Prostate gland (tissue), 2 donors: Measurements from ENCODE around the gene PCDHB8. TPM values are rescaled to one million over a fixed set of nuclear protein-coding genes. Genes with fewer than 3 reads are reported as not detected.
"Not testable (repeated sequence)": the region's sequence is repeated elsewhere in the genome, so short reads cannot be mapped to it uniquely, and the experiment has no call there.

ENCODE experiments used
- DNase-seq: peaks from one replicate; pipeline ENCODE4 v3.0.0-alpha.2; 2019; ENCODE audit warnings: low spot score
- H3K27ac ChIP-seq, 2 donors: fragments of 200-600 bp; sonication (generic); 2 replicates each; pipeline ENCODE4 v1.5.1; 2017 to 2019
- H3K27me3 ChIP-seq: fragments of 200-600 bp; sonication (generic); replicated peaks from 2 replicates; pipeline ENCODE4 v1.5.1; 2019; ENCODE audit not compliant: insufficient read depth
- H3K36me3 ChIP-seq, 2 donors: fragments of 200-600 bp; sonication (generic); 1 replicate in 1 of 2; 2 replicates in 1 of 2; pipeline versions ENCODE4 v1.5.1 to v1.8.1; 2017 to 2019
- H3K4me1 ChIP-seq: fragments of 200-600 bp; sonication (generic); replicated peaks from 2 replicates; pipeline ENCODE4 v1.5.1; 2019
- H3K4me3 ChIP-seq, 2 donors: fragments of 200-600 bp; sonication (generic); 2 replicates each; pipeline ENCODE4 v1.5.1; 2017 to 2019
- H3K9me3 ChIP-seq: fragments of 200-600 bp; sonication (generic); 2 replicates; pipeline ENCODE4 v1.5.1; 2017
- CTCF ChIP-seq, 4 experiments: fragments of 200-600 bp in 2 of 4; fragments of 450-650 bp in 2 of 4; sonication (generic) in 2 of 4; IDR thresholded peaks; 1 replicate in 3 of 4; 2 replicates in 1 of 4; pipeline ENCODE4 v1.5.1; 2016 to 2019; ENCODE audit warnings: antibody characterized with exemption in 4 of 4, mild to moderate bottlenecking in 2 of 4, moderate library complexity in 2 of 4
- POLR2A ChIP-seq: fragments of 450-650 bp; IDR thresholded peaks from one replicate; pipeline ENCODE4 v1.6.1; 2016; ENCODE audit warnings: antibody characterized with exemption, mild to moderate bottlenecking
- POLR2AphosphoS5 ChIP-seq: sonication (generic); formaldehyde crosslinking; IDR thresholded peaks from one replicate; pipeline ENCODE4 v1.6.1; 2017; ENCODE audit warnings: antibody characterized with exemption
- WGBS: methylation state at CpG from one replicate; pipeline ENCODE4 v1.1.5; 2018; 5-methylcytosine and 5-hydroxymethylcytosine counted together
- intact Hi-C: fragments of 100-400 bp; cut with DNase I; formaldehyde crosslinking; loops from one replicate; pipeline ENCODE4 v1.14.2; 2022
- total RNA-seq, 2 donors: library from RNA; depleted of rRNA; stranded (reverse); fragments of >200 nt; gene quantifications; one replicate each; pipeline ENCODE4 v1.1.0, GENCODE V29; 2016

PCDHB8 gene
- 1 to 10 TPM in 1 of 2 donors, under 1 TPM in 1; 0.23 to 2.6 TPM for total RNA-seq

GRCh38 chr5:141177577-141178191 is at the start of gene PCDHB8:
Gene PCDHB8, plus strand, starts transcription at chr5:141177790. Its CDS starts 245 bp downstream, at chr5:141178035.
- H3K4me1 ChIP-seq, H3K4me3 ChIP-seq, H3K27ac ChIP-seq, DNase-seq, intact Hi-C loops, H3K27me3 ChIP-seq, H3K36me3 ChIP-seq, H3K9me3 ChIP-seq: not testable (repeated sequence)
- 28% methylated on average over 18 of the region's 18 CpGs for WGBS

- no peaks in the 10 kb centered on the region for H3K27me3 ChIP-seq
- no peaks in the 10 kb centered on the region for H3K9me3 ChIP-seq
- no peaks in the 10 kb centered on the region for H3K4me1 ChIP-seq
- H3K4me3 ChIP-seq: peak within 1 kb of the TSS; percentile 25
- DNase-seq: no peak
- intact Hi-C loops: no loop called here
- no peak within 1 kb of the TSS for H3K27ac ChIP-seq
- H3K36me3 ChIP-seq: no peaks in the 10 kb centered on the region
- no peak for TF ChIP-seq POLR2A
- TF ChIP-seq CTCF (IDR thresholded peaks at IDR 0.05): peak in 2 of 4 experiments; percentile 18 to 26
- no peak for TF ChIP-seq POLR2AphosphoS5
- WGBS: 23% methylated on average over 22 of the region's 22 CpGs
Observed at GRCh38 chr5:141135030-141135717, 42.4 kb upstream of the PCDHB8 start, which contains the start of gene PCDHB5. Gene PCDHB5, plus strand, starts transcription at chr5:141135206. Its CDS starts 229 bp downstream, at chr5:141135435.

GRCh38 chr5:141135718-141136266 is 41.8 kb upstream of the PCDHB8 start:
- Histone ChIP-seq H3K4me1 (no peaks in the 10 kb centered on the region), H3K36me3 (no peaks in the 10 kb centered on the region), H3K4me3 (peak overlapping the region; percentile 25), H3K27me3 (no peaks in the 10 kb centered on the region), H3K27ac (no peak overlapping the region), H3K9me3 (no peaks in the 10 kb centered on the region)
- intact Hi-C loops: no loop called here
- no peak for DNase-seq
- TF ChIP-seq CTCF (IDR thresholded peaks at IDR 0.05): no peak
- TF ChIP-seq POLR2A: no peak
- TF ChIP-seq POLR2AphosphoS5: no peak
- 44% methylated on average over 19 of the region's 19 CpGs for WGBS

GRCh38 chr5:141137346-141137745 is 40.2 kb upstream of the PCDHB8 start:
- H3K9me3 ChIP-seq, H3K4me3 ChIP-seq, DNase-seq, H3K27me3 ChIP-seq, intact Hi-C loops, H3K27ac ChIP-seq, H3K36me3 ChIP-seq, H3K4me1 ChIP-seq: not testable (repeated sequence)
- 47% methylated on average over 10 of the region's 34 CpGs for WGBS

GRCh38 chr5:141149812-141150211 is 27.8 kb upstream of the PCDHB8 start, which contains the start of gene PCDHB6:
Gene PCDHB6, plus strand, starts transcription at chr5:141150057. Its CDS starts 201 bp downstream, at chr5:141150258.
- intact Hi-C loops: no loop called here
- Histone ChIP-seq H3K9me3 (no peaks in the 10 kb centered on the region), H3K27me3 (no peaks in the 10 kb centered on the region), H3K27ac (no peak within 1 kb of the TSS), H3K4me1 (no peaks in the 10 kb centered on the region), H3K36me3 (no peaks in the 10 kb centered on the region), H3K4me3 (no peak within 1 kb of the TSS)
- TF ChIP-seq POLR2AphosphoS5 (no peak), CTCF (IDR thresholded peaks at IDR 0.05) (no peak), POLR2A (no peak)
- 13% methylated on average over 18 of the region's 18 CpGs for WGBS
- no peak for DNase-seq
